Measurements from ENCODE around the gene TCAP. TPM values are rescaled to one million over a fixed set of nuclear protein-coding genes. Genes with fewer than 3 reads are reported as not detected.

Gene TCAP
- total RNA-seq, 1 experiment from 2014 or later = 2.1 TPM

DNA sequence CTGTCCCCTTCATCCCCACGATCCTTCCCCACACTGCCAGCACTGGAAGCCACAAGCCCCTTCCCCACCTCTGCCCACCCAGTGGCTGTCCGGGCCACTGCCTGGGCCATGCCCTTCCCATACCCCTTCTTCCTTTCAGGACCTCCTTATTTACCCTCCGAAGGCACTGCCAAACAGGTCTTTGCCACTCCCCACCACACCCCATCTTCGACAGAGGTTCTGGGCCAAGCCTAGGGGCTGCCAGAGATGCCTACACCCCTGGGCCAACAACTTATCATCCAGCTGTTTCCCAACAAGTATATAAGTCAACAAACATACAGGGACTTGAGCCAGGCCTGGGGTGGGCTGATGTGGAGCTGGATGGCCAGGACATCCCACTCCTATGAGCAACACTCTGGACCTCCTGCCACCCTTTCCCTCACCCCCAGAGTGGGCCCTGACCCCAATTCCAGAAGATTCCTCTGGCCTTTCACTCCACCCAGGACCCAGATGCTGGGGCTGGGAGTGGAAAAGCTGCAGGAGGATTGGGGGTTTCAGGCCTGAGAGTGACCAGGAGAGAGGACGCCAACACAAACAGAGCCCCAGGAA, 39.9 kb upstream of the TCAP start:
- Histone ChIP-seq H3K27ac (ENCODE audit: insufficient read length, low read depth, low read length) (no peak overlapping the region), H3K27me3 (ENCODE audit: insufficient read depth, low read length) (peaks cover 13% of the 10 kb centered on the region; the same call in 1 of the 2 replicates), H4K20me1 (ENCODE audit: control insufficient read depth, insufficient read depth, insufficient read length) (no peaks in the 10 kb centered on the region), H2AFZ (ENCODE audit: low read length) (no peak overlapping the region), H2BK12ac (ENCODE audit: insufficient read length, low read depth, low read length) (no peak overlapping the region), H3K9me3 (ENCODE audit: control insufficient read depth, low read depth, low read length) (no peaks in the 10 kb centered on the region), H3K4ac (ENCODE audit: low read depth, low read length) (no peak overlapping the region), H4K8ac (replicated peaks; ENCODE audit: insufficient read length, low read depth, low read length) (no peak overlapping the region), H3K18ac (ENCODE audit: insufficient read length, low read depth, low read length) (no peak overlapping the region), H2BK15ac (ENCODE audit: low read depth, low read length) (no peak overlapping the region), H3T11ph (ENCODE audit: low read length) (no peak overlapping the region), H2AK5ac (ENCODE audit: insufficient read length, low read length) (no peak overlapping the region), H2BK20ac (ENCODE audit: low read depth, low read length, poor library complexity, severe bottlenecking) (no peak overlapping the region), H3K56ac (ENCODE audit: insufficient read length, low read depth, low read length) (no peak overlapping the region), H4K5ac (ENCODE audit: insufficient read length, low read depth, low read length) (no peak overlapping the region), H3K4me1 (ENCODE audit: insufficient read depth, low read length) (peaks cover 7% of the 10 kb centered on the region; the same call in 1 of the 2 replicates), H2BK5ac (ENCODE audit: insufficient read length, low read length) (no peak overlapping the region), H3K79me2 (ENCODE audit: insufficient read depth, low read length) (no peaks in the 10 kb centered on the region), H3K9ac (ENCODE audit: extremely low read depth, insufficient read length, low read length) (no peak overlapping the region), H3K79me1 (ENCODE audit: insufficient read depth, low read depth, low read length, poor library complexity, severe bottlenecking) (no peaks in the 10 kb centered on the region), H3K14ac (ENCODE audit: insufficient read depth, low read length) (no peak overlapping the region), H3K4me2 (ENCODE audit: insufficient read depth, insufficient read length, low read length) (no peak overlapping the region), H3K23ac (ENCODE audit: insufficient read length, low read depth, low read length) (no peak overlapping the region), H4K91ac (ENCODE audit: insufficient read length, low read depth, low read length) (no peak overlapping the region), H2BK120ac (ENCODE audit: low read depth, low read length, poor library complexity, severe bottlenecking) (no peak overlapping the region), H3K23me2 (ENCODE audit: insufficient read length, low read depth, low read length, poor library complexity, severe bottlenecking) (peaks cover 13% of the 10 kb centered on the region)
- DNase-seq = no peak
- Mint-ChIP-seq H3K36me3 (ENCODE audit: insufficient read depth in 1 of 3, low read depth in 3 of 3) (no peaks in the 10 kb centered on the region; a peak in 1 of 7 replicates), H3K4me1 (peaks cover 50 to 64% of the 10 kb centered on the region in 2 experiments), H3K27ac (no peak overlapping the region), H3K9me3 (no peaks in the 10 kb centered on the region; a peak in 1 of 5 replicates), H3K27me3 (ENCODE audit: low read depth) (peaks cover 79% of the 10 kb centered on the region), H3K4me3 (peak overlapping the region in 1 of 2 experiments; percentile 96; a peak in 2 of 5 replicates)
- no CpG with 5 or more reads among the region's 5 CpGs for WGBS (ENCODE audit: extremely low coverage, insufficient read length, low lambda C conversion rate)
- TF ChIP-seq, protein P1, sequence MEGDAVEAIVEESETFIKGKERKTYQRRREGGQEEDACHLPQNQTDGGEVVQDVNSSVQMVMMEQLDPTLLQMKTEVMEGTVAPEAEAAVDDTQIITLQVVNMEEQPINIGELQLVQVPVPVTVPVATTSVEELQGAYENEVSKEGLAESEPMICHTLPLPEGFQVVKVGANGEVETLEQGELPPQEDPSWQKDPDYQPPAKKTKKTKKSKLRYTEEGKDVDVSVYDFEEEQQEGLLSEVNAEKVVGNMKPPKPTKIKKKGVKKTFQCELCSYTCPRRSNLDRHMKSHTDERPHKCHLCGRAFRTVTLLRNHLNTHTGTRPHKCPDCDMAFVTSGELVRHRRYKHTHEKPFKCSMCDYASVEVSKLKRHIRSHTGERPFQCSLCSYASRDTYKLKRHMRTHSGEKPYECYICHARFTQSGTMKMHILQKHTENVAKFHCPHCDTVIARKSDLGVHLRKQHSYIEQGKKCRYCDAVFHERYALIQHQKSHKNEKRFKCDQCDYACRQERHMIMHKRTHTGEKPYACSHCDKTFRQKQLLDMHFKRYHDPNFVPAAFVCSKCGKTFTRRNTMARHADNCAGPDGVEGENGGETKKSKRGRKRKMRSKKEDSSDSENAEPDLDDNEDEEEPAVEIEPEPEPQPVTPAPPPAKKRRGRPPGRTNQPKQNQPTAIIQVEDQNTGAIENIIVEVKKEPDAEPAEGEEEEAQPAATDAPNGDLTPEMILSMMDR (conservative IDR thresholded peaks at IDR 0.05) = no peak
